CD14-positive monocyte (primary cell): ENCODE measurements around the gene FGFR4. TPM values are rescaled to one million over a fixed set of nuclear protein-coding genes. Genes with fewer than 3 reads are reported as not detected.

Source experiments
- DNase-seq, 3 donors: peaks; one replicate each; pipeline ENCODE4 v3.0.0-alpha.2; 2011 to 2022
- H2AFZ ChIP-seq: 2 replicates; pipeline ENCODE4 v1.6.0; 2012; ENCODE audit warnings: mild to moderate bottlenecking, low read depth, low read length, inconsistent platforms; ENCODE audit not compliant: insufficient read depth, poor library complexity, severe bottlenecking
- H3K27ac ChIP-seq, 2 donors: 1 replicate in 1 of 2; 2 replicates in 1 of 2; pipeline ENCODE4 v1.5.1; 2012 to 2013; ENCODE audit warnings: low read length in 2 of 2, control low read depth in 1 of 2, inconsistent platforms in 1 of 2, low read depth in 1 of 2, mild to moderate bottlenecking in 1 of 2
- H3K27me3 ChIP-seq, 2 donors: one replicate each; pipeline versions ENCODE4 v1.6.0 to v1.6.1; 2011 to 2013; ENCODE audit warnings: low read length in 2 of 2; ENCODE audit not compliant: control insufficient read depth in 2 of 2, insufficient read depth in 2 of 2
- H3K36me3 ChIP-seq, 2 donors: replicated peaks in 1 of 2; 1 replicate in 1 of 2; 2 replicates in 1 of 2; pipeline versions ENCODE4 v1.5.1 to v1.6.1; 2012 to 2013; ENCODE audit warnings: low read length in 2 of 2, control low read depth in 1 of 2, inconsistent platforms in 1 of 2, mild to moderate bottlenecking in 1 of 2; ENCODE audit not compliant: insufficient read depth in 2 of 2, control insufficient read depth in 1 of 2
- H3K4me1 ChIP-seq, 2 donors: 1 replicate in 1 of 2; 2 replicates in 1 of 2; pipeline versions ENCODE4 v1.5.1 to v1.6.1; 2012 to 2013; ENCODE audit warnings: low read length in 2 of 2, control low read depth in 1 of 2, inconsistent platforms in 1 of 2, mild to moderate bottlenecking in 1 of 2, moderate library complexity in 1 of 2; ENCODE audit not compliant: insufficient read depth in 2 of 2, control insufficient read depth in 1 of 2
- H3K4me2 ChIP-seq: replicated peaks from 2 replicates; pipeline ENCODE3; 2012; ENCODE audit warnings: low read length, moderate library complexity, mild to moderate bottlenecking; ENCODE audit not compliant: poor library complexity, severe bottlenecking; ENCODE audit errors: extremely low read depth
- H3K4me3 ChIP-seq, 3 experiments: fragments of 200-600 bp in 1 of 3; sonication (generic) in 1 of 3; replicated peaks in 1 of 3; 1 replicate in 2 of 3; 2 replicates in 1 of 3; pipeline ENCODE4 v1.5.1; 2011 to 2013; ENCODE audit warnings: low read length in 3 of 3, mild to moderate bottlenecking in 3 of 3, control low read depth in 2 of 3, low read depth in 2 of 3, inconsistent platforms in 1 of 3, moderate library complexity in 1 of 3
- H3K79me2 ChIP-seq: 2 replicates; pipeline ENCODE4 v1.6.0; 2012; ENCODE audit warnings: mild to moderate bottlenecking, control low read depth, inconsistent platforms, low read length, moderate library complexity; ENCODE audit not compliant: insufficient read depth
- H3K9ac ChIP-seq: 2 replicates; pipeline ENCODE4 v1.6.0; 2017; ENCODE audit warnings: low read length, mild to moderate bottlenecking; ENCODE audit not compliant: insufficient read depth, poor library complexity, severe bottlenecking
- H3K9me3 ChIP-seq, 2 donors: replicated peaks in 1 of 2; 1 replicate in 1 of 2; 2 replicates in 1 of 2; pipeline versions ENCODE4 v1.5.1 to v1.6.1; 2012 to 2013; ENCODE audit warnings: low read length in 2 of 2, control low read depth in 1 of 2; ENCODE audit not compliant: control insufficient read depth in 1 of 2, insufficient read depth in 1 of 2
- H4K20me1 ChIP-seq: 2 replicates; pipeline ENCODE4 v1.6.0; 2012; ENCODE audit warnings: mild to moderate bottlenecking, low read length, control low read depth, moderate library complexity; ENCODE audit not compliant: insufficient read depth
- H3K27ac Mint-ChIP-seq, 7 donors: one replicate each; pipeline ENCODE4 v1.8.0; 2020; ENCODE audit warnings: mild to moderate bottlenecking in 7 of 7, mixed read lengths in 7 of 7, moderate library complexity in 6 of 7, inconsistent platforms in 2 of 7
- H3K27me3 Mint-ChIP-seq, 3 donors: one replicate each; pipeline ENCODE4 v1.8.0; 2021 to 2022; ENCODE audit warnings: low read depth in 3 of 3, mild to moderate bottlenecking in 3 of 3, mixed read lengths in 3 of 3, moderate library complexity in 3 of 3, inconsistent platforms in 1 of 3
- H3K36me3 Mint-ChIP-seq, 2 donors: one replicate each; pipeline ENCODE4 v1.8.0; 2020; ENCODE audit warnings: mixed read lengths in 2 of 2, inconsistent platforms in 1 of 2, mild to moderate bottlenecking in 1 of 2
- H3K4me1 Mint-ChIP-seq: one replicate; pipeline ENCODE4 v1.8.0; 2020; ENCODE audit warnings: mild to moderate bottlenecking, mixed read lengths
- H3K4me3 Mint-ChIP-seq, 2 donors: one replicate each; pipeline ENCODE4 v1.8.0; 2020; ENCODE audit warnings: mild to moderate bottlenecking in 2 of 2, mixed read lengths in 2 of 2, moderate library complexity in 1 of 2
- H3K9me3 Mint-ChIP-seq, 7 donors: one replicate each; pipeline ENCODE4 v1.8.0; 2020 to 2022; ENCODE audit warnings: mixed read lengths in 7 of 7, mild to moderate bottlenecking in 6 of 7, moderate library complexity in 6 of 7, inconsistent platforms in 2 of 7
- CTCF ChIP-seq: fragments of 200-600 bp; IDR thresholded peaks from one replicate; pipeline ENCODE4 v1.8.0; 2022; ENCODE audit warnings: antibody characterized with exemption, mild to moderate bottlenecking
- WGBS: methylation state at CpG from one replicate; pipeline ENCODE4 v1.1.5; 2013; ENCODE audit warnings: missing lambda C conversion rate; ENCODE audit not compliant: insufficient coverage; 5-methylcytosine and 5-hydroxymethylcytosine counted together
- intact Hi-C, 2 donors: fragments of 100-400 bp; cut with micrococcal nuclease; formaldehyde crosslinking; loops; one replicate each; pipeline versions ENCODE4 v1.15.0 to v1.15.1; 2023
- polyA plus RNA-seq, 3 donors: library from polyadenylated mRNA; depleted of rRNA in 1 of 3; unstranded in 2 of 3; stranded (reverse) in 1 of 3; fragments of 300-500 nt in 2 of 3; fragments of >200 nt in 1 of 3; fragmentation: Illumina TruSeq in 2 of 3; gene quantifications; 1 replicate in 2 of 3; 2 replicates in 1 of 3; pipeline ENCODE4 v1.2.3, GENCODE V29; 2012 to 2021

The FGFR4 gene
- polyA plus RNA-seq, 3 donors: 0.39 TPM; not detected in 2

GRCh38 chr5:177087398-177088005 is 787 bp downstream of the FGFR4 start:
- WGBS: 33% methylated on average over 20 of the region's 23 CpGs
- Mint-ChIP-seq H3K4me1 (peaks cover 13% of the 10 kb centered on the region), H3K4me3 (peak overlapping the region; percentile 51 to 82), H3K27ac (peak overlapping the region in 1 of 7 donors; percentile 37), H3K36me3 (peaks cover 0 to 2% of the 10 kb centered on the region in 2 donors), H3K9me3 (peaks cover 0 to 4% (median 2%) of the 10 kb centered on the region in 7 donors), H3K27me3 (peaks cover 28 to 57% (median 41%) of the 10 kb centered on the region in 3 donors)
- Histone ChIP-seq H3K9me3 (no peaks in the 10 kb centered on the region), H3K27ac (no peak overlapping the region), H3K9ac (peak overlapping the region; percentile 49), H4K20me1 (no peaks in the 10 kb centered on the region), H3K4me2 (peak overlapping the region; percentile 81), H3K36me3 (no peaks in the 10 kb centered on the region), H3K27me3 (peaks cover 5 to 34% of the 10 kb centered on the region in 2 donors), H3K4me3 (peak overlapping the region in 2 of 3 experiments; percentile 24 to 65), H2AFZ (peak overlapping the region; percentile 73), H3K4me1 (peaks cover 8% of the 10 kb centered on the region in 2 donors), H3K79me2 (no peaks in the 10 kb centered on the region)
- no peak for DNase-seq
- no peak for TF ChIP-seq CTCF
- intact Hi-C loops: no loop called here

GRCh38 chr5:177089127-177089526 is 2.4 kb downstream of the FGFR4 start:
- no peaks in the 10 kb centered on the region for H3K9me3 ChIP-seq
- peak overlapping the region; percentile 29 for H2AFZ ChIP-seq
- 53% methylated on average over 4 of the region's 5 CpGs for WGBS
- no peak overlapping the region for H3K4me2 ChIP-seq
- H3K4me3 Mint-ChIP-seq: no peak overlapping the region
- no peak for DNase-seq
- no peak overlapping the region for H3K27ac Mint-ChIP-seq
- H3K4me1 Mint-ChIP-seq: peaks cover 13% of the 10 kb centered on the region
- no peaks in the 10 kb centered on the region for H3K79me2 ChIP-seq
- no peaks in the 10 kb centered on the region for H4K20me1 ChIP-seq
- H3K4me3 ChIP-seq: no peak overlapping the region
- intact Hi-C loops: no loop called here
- no peak for TF ChIP-seq CTCF
- H3K27ac ChIP-seq: no peak overlapping the region
- H3K9me3 Mint-ChIP-seq: peaks cover 0 to 4% (median 2%) of the 10 kb centered on the region in 7 donors
- no peaks in the 10 kb centered on the region for H3K36me3 ChIP-seq
- peaks cover 0 to 2% of the 10 kb centered on the region in 2 donors for H3K36me3 Mint-ChIP-seq
- no peak overlapping the region for H3K9ac ChIP-seq
- H3K27me3 ChIP-seq: peaks cover 5 to 28% of the 10 kb centered on the region in 2 donors
- H3K4me1 ChIP-seq: peaks cover 8% of the 10 kb centered on the region in 2 donors
- H3K27me3 Mint-ChIP-seq: peaks cover 20 to 42% (median 25%) of the 10 kb centered on the region in 3 donors
